Measurements from ENCODE around the gene WNT7B. TPM values are rescaled to one million over a fixed set of nuclear protein-coding genes. Genes with fewer than 3 reads are reported as not detected.

The WNT7B gene
- total and polyA plus RNA-seq, 2 of the 8 experiments (the other 6 are each of a cell fraction or from before 2014, with no cell fraction given) = 0.14 to 0.24 TPM

DNA sequence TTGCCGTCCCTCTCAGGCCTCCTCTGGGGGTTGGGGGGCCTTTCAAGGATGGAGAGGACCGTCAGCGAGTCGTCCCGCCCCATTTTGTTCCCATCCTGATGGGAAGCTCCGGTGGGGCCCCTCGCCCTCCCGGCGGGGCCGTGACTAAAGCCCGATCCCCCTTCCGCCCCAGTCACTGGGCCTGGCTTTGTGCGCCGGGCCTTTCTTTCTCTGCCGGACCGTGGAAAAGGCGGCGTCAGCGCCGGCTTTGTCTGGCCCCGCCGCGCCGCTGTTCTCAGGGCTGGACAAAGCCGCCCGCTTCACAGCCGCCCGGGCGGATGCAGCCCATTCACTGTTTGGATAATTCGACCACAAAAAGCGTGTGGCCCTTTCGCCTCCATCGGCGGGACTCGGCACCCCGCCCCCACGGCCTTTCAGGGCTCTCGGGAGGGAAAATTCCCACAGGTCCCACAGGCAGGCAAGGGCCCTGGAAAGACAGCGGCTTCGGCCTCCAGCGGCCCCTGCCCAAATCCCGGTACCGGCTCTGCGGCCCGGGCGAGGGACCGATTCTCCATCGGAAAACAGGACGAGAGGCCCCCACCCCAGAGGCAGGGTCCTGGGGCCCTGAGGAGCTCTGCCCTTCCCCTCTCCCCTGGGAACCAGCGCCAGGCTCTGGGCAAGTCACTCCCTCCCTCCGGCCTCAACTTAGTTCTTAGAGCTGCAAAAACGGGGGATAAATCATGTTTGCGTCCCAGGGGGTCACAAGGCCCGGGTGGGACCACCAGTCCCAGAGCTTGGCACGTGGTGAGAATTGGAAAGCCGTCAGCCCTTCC lies 87.2 kb downstream of the WNT7B start (continued):
- TF ChIP-seq, protein P1, sequence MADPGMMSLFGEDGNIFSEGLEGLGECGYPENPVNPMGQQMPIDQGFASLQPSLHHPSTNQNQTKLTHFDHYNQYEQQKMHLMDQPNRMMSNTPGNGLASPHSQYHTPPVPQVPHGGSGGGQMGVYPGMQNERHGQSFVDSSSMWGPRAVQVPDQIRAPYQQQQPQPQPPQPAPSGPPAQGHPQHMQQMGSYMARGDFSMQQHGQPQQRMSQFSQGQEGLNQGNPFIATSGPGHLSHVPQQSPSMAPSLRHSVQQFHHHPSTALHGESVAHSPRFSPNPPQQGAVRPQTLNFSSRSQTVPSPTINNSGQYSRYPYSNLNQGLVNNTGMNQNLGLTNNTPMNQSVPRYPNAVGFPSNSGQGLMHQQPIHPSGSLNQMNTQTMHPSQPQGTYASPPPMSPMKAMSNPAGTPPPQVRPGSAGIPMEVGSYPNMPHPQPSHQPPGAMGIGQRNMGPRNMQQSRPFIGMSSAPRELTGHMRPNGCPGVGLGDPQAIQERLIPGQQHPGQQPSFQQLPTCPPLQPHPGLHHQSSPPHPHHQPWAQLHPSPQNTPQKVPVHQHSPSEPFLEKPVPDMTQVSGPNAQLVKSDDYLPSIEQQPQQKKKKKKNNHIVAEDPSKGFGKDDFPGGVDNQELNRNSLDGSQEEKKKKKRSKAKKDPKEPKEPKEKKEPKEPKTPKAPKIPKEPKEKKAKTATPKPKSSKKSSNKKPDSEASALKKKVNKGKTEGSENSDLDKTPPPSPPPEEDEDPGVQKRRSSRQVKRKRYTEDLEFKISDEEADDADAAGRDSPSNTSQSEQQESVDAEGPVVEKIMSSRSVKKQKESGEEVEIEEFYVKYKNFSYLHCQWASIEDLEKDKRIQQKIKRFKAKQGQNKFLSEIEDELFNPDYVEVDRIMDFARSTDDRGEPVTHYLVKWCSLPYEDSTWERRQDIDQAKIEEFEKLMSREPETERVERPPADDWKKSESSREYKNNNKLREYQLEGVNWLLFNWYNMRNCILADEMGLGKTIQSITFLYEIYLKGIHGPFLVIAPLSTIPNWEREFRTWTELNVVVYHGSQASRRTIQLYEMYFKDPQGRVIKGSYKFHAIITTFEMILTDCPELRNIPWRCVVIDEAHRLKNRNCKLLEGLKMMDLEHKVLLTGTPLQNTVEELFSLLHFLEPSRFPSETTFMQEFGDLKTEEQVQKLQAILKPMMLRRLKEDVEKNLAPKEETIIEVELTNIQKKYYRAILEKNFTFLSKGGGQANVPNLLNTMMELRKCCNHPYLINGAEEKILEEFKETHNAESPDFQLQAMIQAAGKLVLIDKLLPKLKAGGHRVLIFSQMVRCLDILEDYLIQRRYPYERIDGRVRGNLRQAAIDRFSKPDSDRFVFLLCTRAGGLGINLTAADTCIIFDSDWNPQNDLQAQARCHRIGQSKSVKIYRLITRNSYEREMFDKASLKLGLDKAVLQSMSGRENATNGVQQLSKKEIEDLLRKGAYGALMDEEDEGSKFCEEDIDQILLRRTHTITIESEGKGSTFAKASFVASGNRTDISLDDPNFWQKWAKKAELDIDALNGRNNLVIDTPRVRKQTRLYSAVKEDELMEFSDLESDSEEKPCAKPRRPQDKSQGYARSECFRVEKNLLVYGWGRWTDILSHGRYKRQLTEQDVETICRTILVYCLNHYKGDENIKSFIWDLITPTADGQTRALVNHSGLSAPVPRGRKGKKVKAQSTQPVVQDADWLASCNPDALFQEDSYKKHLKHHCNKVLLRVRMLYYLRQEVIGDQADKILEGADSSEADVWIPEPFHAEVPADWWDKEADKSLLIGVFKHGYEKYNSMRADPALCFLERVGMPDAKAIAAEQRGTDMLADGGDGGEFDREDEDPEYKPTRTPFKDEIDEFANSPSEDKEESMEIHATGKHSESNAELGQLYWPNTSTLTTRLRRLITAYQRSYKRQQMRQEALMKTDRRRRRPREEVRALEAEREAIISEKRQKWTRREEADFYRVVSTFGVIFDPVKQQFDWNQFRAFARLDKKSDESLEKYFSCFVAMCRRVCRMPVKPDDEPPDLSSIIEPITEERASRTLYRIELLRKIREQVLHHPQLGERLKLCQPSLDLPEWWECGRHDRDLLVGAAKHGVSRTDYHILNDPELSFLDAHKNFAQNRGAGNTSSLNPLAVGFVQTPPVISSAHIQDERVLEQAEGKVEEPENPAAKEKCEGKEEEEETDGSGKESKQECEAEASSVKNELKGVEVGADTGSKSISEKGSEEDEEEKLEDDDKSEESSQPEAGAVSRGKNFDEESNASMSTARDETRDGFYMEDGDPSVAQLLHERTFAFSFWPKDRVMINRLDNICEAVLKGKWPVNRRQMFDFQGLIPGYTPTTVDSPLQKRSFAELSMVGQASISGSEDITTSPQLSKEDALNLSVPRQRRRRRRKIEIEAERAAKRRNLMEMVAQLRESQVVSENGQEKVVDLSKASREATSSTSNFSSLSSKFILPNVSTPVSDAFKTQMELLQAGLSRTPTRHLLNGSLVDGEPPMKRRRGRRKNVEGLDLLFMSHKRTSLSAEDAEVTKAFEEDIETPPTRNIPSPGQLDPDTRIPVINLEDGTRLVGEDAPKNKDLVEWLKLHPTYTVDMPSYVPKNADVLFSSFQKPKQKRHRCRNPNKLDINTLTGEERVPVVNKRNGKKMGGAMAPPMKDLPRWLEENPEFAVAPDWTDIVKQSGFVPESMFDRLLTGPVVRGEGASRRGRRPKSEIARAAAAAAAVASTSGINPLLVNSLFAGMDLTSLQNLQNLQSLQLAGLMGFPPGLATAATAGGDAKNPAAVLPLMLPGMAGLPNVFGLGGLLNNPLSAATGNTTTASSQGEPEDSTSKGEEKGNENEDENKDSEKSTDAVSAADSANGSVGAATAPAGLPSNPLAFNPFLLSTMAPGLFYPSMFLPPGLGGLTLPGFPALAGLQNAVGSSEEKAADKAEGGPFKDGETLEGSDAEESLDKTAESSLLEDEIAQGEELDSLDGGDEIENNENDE (IDR thresholded peaks at IDR 0.05; ENCODE audit: insufficient replicate concordance, low read length) = no peak
- TF ChIP-seq TBP (IDR thresholded peaks at IDR 0.05; ENCODE audit: low read depth, low read length) (no peak), EP300 (IDR thresholded peaks at IDR 0.05; ENCODE audit: borderline replicate concordance in 1 of 2, low read depth in 2 of 2, low read length in 2 of 2) (no peak), TEAD4 (IDR thresholded peaks at IDR 0.05; ENCODE audit: low read depth, low read length) (no peak), POLR2AphosphoS5 (IDR thresholded peaks at IDR 0.05; ENCODE audit: low read depth, low read length) (no peak), TAF1 (IDR thresholded peaks at IDR 0.05; ENCODE audit: low read depth, low read length) (no peak)
